Neural cell (in vitro differentiated cells): Measurements from ENCODE around the gene ZNRD2. TPM values are rescaled to one million over a fixed set of nuclear protein-coding genes. Genes with fewer than 3 reads are reported as not detected.

Experiments used
- H2AFZ ChIP-seq: fragments of 200-600, 300-800 bp; sonication (generic), shearing (Covaris generic); 2 replicates; pipeline ENCODE4 v1.6.0; 2014; ENCODE audit warnings: low read depth, mild to moderate bottlenecking, antibody characterized with exemption, low read length, moderate library complexity
- H3F3A ChIP-seq: fragments of 200-600 bp; shearing (Covaris generic); 2 replicates; pipeline ENCODE4 v1.6.1; 2016; ENCODE audit warnings: mild to moderate bottlenecking, moderate library complexity, mixed read lengths, antibody characterized with exemption, low read length; ENCODE audit not compliant: insufficient read depth, poor library complexity, severe bottlenecking
- H3K27ac ChIP-seq: fragments of 200-600, 300-800 bp; sonication (generic), shearing (Covaris generic); 2 replicates; pipeline ENCODE4 v1.5.1; 2014; ENCODE audit warnings: mild to moderate bottlenecking, low read length, moderate library complexity
- H3K27me3 ChIP-seq: fragments of 300-800, 200-600 bp; sonication (generic), shearing (Covaris generic); 2 replicates; pipeline ENCODE4 v1.6.0; 2014; ENCODE audit warnings: mild to moderate bottlenecking, low read depth, low read length, moderate library complexity; ENCODE audit not compliant: insufficient read depth
- H3K36me3 ChIP-seq: fragments of 300-800, 200-600 bp; sonication (generic), shearing (Covaris generic); 2 replicates; pipeline ENCODE4 v1.5.1; 2014; ENCODE audit warnings: mild to moderate bottlenecking, antibody characterized with exemption, low read length, moderate library complexity; ENCODE audit not compliant: insufficient read depth
- H3K4me2 ChIP-seq: fragments of 300-800, 200-600 bp; sonication (generic), shearing (Covaris generic); 2 replicates; pipeline ENCODE4 v1.6.0; 2014; ENCODE audit warnings: mild to moderate bottlenecking, low read length
- H3K4me3 ChIP-seq: fragments of 300-800, 200-600 bp; sonication (generic), shearing (Covaris generic); 2 replicates; pipeline ENCODE4 v1.5.1; 2014; ENCODE audit warnings: mild to moderate bottlenecking, low read length, moderate library complexity
- H3K79me2 ChIP-seq: fragments of 200-600 bp; shearing (Covaris generic); replicated peaks from 2 replicates; pipeline ENCODE4 v1.6.0; 2014; ENCODE audit warnings: mild to moderate bottlenecking, low read length, moderate library complexity; ENCODE audit not compliant: insufficient read depth
- H3K9ac ChIP-seq: fragments of 300-800, 200-600 bp; sonication (generic), shearing (Covaris generic); 2 replicates; pipeline ENCODE4 v1.6.1; 2016; ENCODE audit warnings: mild to moderate bottlenecking, low read length, mixed read lengths
- H3K9me2 ChIP-seq: fragments of 200-600 bp; shearing (Covaris generic); 2 replicates; pipeline ENCODE4 v1.6.1; 2016; ENCODE audit warnings: mild to moderate bottlenecking, low read length, mixed read lengths; ENCODE audit not compliant: insufficient read depth
- H3K9me3 ChIP-seq: fragments of 200-600, 300-800 bp; sonication (generic), shearing (Covaris generic); 2 replicates; pipeline ENCODE4 v1.6.1; 2016; ENCODE audit warnings: mild to moderate bottlenecking, mixed run types, low read length, moderate library complexity, mixed read lengths
- H4K20me1 ChIP-seq: fragments of 200-600 bp; shearing (Covaris generic); 2 replicates; pipeline ENCODE4 v1.6.1; 2016; ENCODE audit warnings: mild to moderate bottlenecking, mixed run types; ENCODE audit not compliant: insufficient read depth
- CTCF ChIP-seq: fragments of 450-650 bp; IDR thresholded peaks from 2 replicates; pipeline ENCODE4 v1.5.1; 2014; ENCODE audit warnings: antibody characterized with exemption, mild to moderate bottlenecking, moderate library complexity; ENCODE audit not compliant: poor library complexity, severe bottlenecking
- EP300 ChIP-seq: fragments of 450-650 bp; conservative IDR thresholded peaks from 2 replicates; pipeline ENCODE4 v1.6.1; 2014; ENCODE audit warnings: antibody characterized with exemption, mild to moderate bottlenecking, moderate library complexity; ENCODE audit not compliant: poor library complexity, severe bottlenecking
- EZH2 ChIP-seq: fragments of 200-600, 300-800 bp; shearing (Covaris generic), sonication (generic); IDR thresholded peaks from 2 replicates; pipeline ENCODE4 v1.6.1; 2014; ENCODE audit warnings: antibody characterized with exemption, low read length, borderline replicate concordance, mild to moderate bottlenecking; ENCODE audit not compliant: insufficient read depth, poor library complexity, severe bottlenecking
- MXI1 ChIP-seq: fragments of 450-650 bp; conservative IDR thresholded peaks from 2 replicates; pipeline ENCODE4 v1.6.1; 2014; ENCODE audit warnings: antibody characterized with exemption, mild to moderate bottlenecking; ENCODE audit not compliant: poor library complexity, severe bottlenecking
- POLR2AphosphoS5 ChIP-seq: IDR thresholded peaks from 2 replicates; pipeline ENCODE4 v1.6.1; 2012
- RAD21 ChIP-seq: fragments of 450-650 bp; conservative IDR thresholded peaks from 2 replicates; pipeline ENCODE4 v1.6.1; 2014; ENCODE audit warnings: antibody characterized with exemption, mild to moderate bottlenecking, moderate library complexity
- SMC3 ChIP-seq: fragments of 450-650 bp; conservative IDR thresholded peaks from 2 replicates; pipeline ENCODE4 v1.6.1; 2014; ENCODE audit warnings: antibody characterized with exemption, mild to moderate bottlenecking, moderate library complexity; ENCODE audit not compliant: poor library complexity
- TAF1 ChIP-seq: IDR thresholded peaks from 2 replicates; pipeline ENCODE4 v1.6.1; 2012; ENCODE audit warnings: low read depth
- polyA plus RNA-seq: library from polyadenylated mRNA; depleted of rRNA; stranded (reverse); fragments of >200 nt; gene quantifications from 2 replicates; pipeline ENCODE4 v1.2.3, GENCODE V29; 2014
- TF ChIP-seq, protein P1 (sequence below): IDR thresholded peaks from 2 replicates; pipeline ENCODE4 v1.6.1; 2012; ENCODE audit warnings: borderline replicate concordance

Gene ZNRD2
- polyA plus RNA-seq, 1 donor from 2014 or later = 36.2 TPM

- Histone ChIP-seq H3K9me3 (no peaks in the 10 kb centered on the region), H3K27ac (peak overlapping the region; percentile 73), H4K20me1 (peaks cover 15% of the 10 kb centered on the region), H3K4me3 (peak overlapping the region; percentile 82), H2AFZ (no peak overlapping the region), H3K36me3 (no peaks in the 10 kb centered on the region), H3K4me2 (peak overlapping the region; percentile 96), H3K9me2 (no peaks in the 10 kb centered on the region), H3K27me3 (peaks cover 7% of the 10 kb centered on the region), H3K9ac (peak overlapping the region; percentile 91), H3F3A (peaks cover 9% of the 10 kb centered on the region), H3K79me2 (peaks cover 54% of the 10 kb centered on the region)
- TF ChIP-seq RAD21 (no peak), TAF1 (no peak), EP300 (no peak), MXI1 (no peak), EZH2 (no peak), POLR2AphosphoS5 (no peak), CTCF (no peak), SMC3 (no peak)
- TF ChIP-seq, protein P1, sequence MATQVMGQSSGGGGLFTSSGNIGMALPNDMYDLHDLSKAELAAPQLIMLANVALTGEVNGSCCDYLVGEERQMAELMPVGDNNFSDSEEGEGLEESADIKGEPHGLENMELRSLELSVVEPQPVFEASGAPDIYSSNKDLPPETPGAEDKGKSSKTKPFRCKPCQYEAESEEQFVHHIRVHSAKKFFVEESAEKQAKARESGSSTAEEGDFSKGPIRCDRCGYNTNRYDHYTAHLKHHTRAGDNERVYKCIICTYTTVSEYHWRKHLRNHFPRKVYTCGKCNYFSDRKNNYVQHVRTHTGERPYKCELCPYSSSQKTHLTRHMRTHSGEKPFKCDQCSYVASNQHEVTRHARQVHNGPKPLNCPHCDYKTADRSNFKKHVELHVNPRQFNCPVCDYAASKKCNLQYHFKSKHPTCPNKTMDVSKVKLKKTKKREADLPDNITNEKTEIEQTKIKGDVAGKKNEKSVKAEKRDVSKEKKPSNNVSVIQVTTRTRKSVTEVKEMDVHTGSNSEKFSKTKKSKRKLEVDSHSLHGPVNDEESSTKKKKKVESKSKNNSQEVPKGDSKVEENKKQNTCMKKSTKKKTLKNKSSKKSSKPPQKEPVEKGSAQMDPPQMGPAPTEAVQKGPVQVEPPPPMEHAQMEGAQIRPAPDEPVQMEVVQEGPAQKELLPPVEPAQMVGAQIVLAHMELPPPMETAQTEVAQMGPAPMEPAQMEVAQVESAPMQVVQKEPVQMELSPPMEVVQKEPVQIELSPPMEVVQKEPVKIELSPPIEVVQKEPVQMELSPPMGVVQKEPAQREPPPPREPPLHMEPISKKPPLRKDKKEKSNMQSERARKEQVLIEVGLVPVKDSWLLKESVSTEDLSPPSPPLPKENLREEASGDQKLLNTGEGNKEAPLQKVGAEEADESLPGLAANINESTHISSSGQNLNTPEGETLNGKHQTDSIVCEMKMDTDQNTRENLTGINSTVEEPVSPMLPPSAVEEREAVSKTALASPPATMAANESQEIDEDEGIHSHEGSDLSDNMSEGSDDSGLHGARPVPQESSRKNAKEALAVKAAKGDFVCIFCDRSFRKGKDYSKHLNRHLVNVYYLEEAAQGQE = no peak
Measured at GRCh38 chr11:65571420-65571819, 1.1 kb downstream of the ZNRD2 start.

DNA sequence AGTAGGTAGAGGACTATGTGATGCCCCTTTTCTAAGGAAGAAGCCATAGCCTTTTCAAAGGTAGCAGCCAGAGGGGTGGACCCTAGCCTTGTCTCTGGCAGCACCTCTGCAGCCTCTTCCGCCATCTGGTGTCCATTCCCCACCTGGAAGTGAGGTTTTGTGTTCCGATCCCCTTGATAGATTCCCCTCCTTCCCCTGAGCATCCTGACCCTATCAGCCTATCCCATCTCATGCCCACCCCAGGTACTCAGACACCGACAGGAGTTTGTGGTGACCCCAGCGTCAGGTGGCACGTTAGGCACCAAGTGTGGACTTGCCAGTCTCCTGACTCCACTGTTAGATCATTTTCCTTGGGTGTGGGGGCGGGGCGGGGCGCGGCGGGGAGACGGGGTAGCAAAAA is 1.7 kb downstream of the ZNRD2 start:
- Histone ChIP-seq H3K9ac (peak overlapping the region; percentile 91), H3K27me3 (peaks cover 7% of the 10 kb centered on the region), H3K9me2 (no peaks in the 10 kb centered on the region), H3K36me3 (no peaks in the 10 kb centered on the region), H3K27ac (peak overlapping the region; percentile 73), H3F3A (peaks cover 9% of the 10 kb centered on the region), H3K4me2 (peak overlapping the region; percentile 96), H3K79me2 (peaks cover 53% of the 10 kb centered on the region), H2AFZ (no peak overlapping the region), H4K20me1 (peaks cover 15% of the 10 kb centered on the region), H3K4me3 (peak overlapping the region; percentile 82), H3K9me3 (no peaks in the 10 kb centered on the region)
- TF ChIP-seq EZH2 = no peak
- peak; percentile 65 for TF ChIP-seq CTCF
- TF ChIP-seq MXI1 = no peak
- TF ChIP-seq SMC3 = peak; percentile 66
- TF ChIP-seq, protein P1 = no peak
- TF ChIP-seq RAD21 = peak; percentile 59
